Chondrocyte (in vitro differentiated cells): ENCODE results near the gene COX6B1. TPM values are rescaled to one million over a fixed set of nuclear protein-coding genes. Genes with fewer than 3 reads are reported as not detected.
"Not testable (repeated sequence)": the region's sequence is repeated elsewhere in the genome, so short reads cannot be mapped to it uniquely, and the experiment has no call there.

Experiments
- DNase-seq: peaks from one replicate; pipeline ENCODE4 v3.0.0; 2021; ENCODE audit warnings: mixed read lengths, low spot score
- H3K27ac Mint-ChIP-seq: one replicate; pipeline ENCODE4 v1.8.0; 2021; ENCODE audit warnings: mild to moderate bottlenecking, moderate library complexity, mixed read lengths; ENCODE audit not compliant: unreplicated experiment
- H3K27me3 Mint-ChIP-seq: 2 replicates; pipeline ENCODE4 v1.8.0; 2021; ENCODE audit warnings: low read depth, mixed read lengths
- H3K36me3 Mint-ChIP-seq: 2 replicates; pipeline ENCODE4 v1.8.0; 2021; ENCODE audit warnings: low read depth, mixed read lengths
- H3K4me1 Mint-ChIP-seq: 2 replicates; pipeline ENCODE4 v1.8.0; 2021; ENCODE audit warnings: low read depth, mild to moderate bottlenecking, mixed read lengths
- H3K4me3 Mint-ChIP-seq: one replicate; pipeline ENCODE4 v1.8.0; 2021; ENCODE audit warnings: mild to moderate bottlenecking, moderate library complexity, mixed read lengths; ENCODE audit not compliant: unreplicated experiment
- H3K9me3 Mint-ChIP-seq: 2 replicates; pipeline ENCODE4 v1.8.0; 2021; ENCODE audit warnings: low read depth, mixed read lengths
- CTCF ChIP-seq: fragments of 200-600 bp; sonication (generic); IDR thresholded peaks from 2 replicates; pipeline ENCODE4 v1.5.0; 2021; ENCODE audit warnings: antibody characterized with exemption, mild to moderate bottlenecking, moderate library complexity
- total RNA-seq: library from RNA; stranded (reverse); gene quantifications from 3 replicates; pipeline ENCODE4 v1.2.1, GENCODE V29; 2021

The COX6B1 gene
- total RNA-seq, 1 donor from 2014 or later = 266 TPM

GRCh38 chr19:35671818-35672217 lies 23.7 kb downstream of the COX6B1 start:
- Mint-ChIP-seq H3K27ac (no peak overlapping the region), H3K4me1 (peaks cover 8% of the 10 kb centered on the region), H3K27me3 (peaks cover 25% of the 10 kb centered on the region), H3K9me3 (no peaks in the 10 kb centered on the region), H3K36me3 (no peaks in the 10 kb centered on the region), H3K4me3 (no peak overlapping the region)
- TF ChIP-seq CTCF = no peak
- no peak for DNase-seq

- no peaks in the 10 kb centered on the region for H3K9me3 Mint-ChIP-seq
- H3K4me3 Mint-ChIP-seq = peak overlapping the region; percentile 75
- peaks cover 29% of the 10 kb centered on the region for H3K27me3 Mint-ChIP-seq
- peaks cover 8% of the 10 kb centered on the region for H3K4me1 Mint-ChIP-seq
- no peak for TF ChIP-seq CTCF
- peak overlapping the region; percentile 36 for H3K27ac Mint-ChIP-seq
- no peak for DNase-seq
- no peaks in the 10 kb centered on the region for H3K36me3 Mint-ChIP-seq
Observed at GRCh38 chr19:35673121-35673804, 25.1 kb downstream of the COX6B1 start.

- H3K27ac Mint-ChIP-seq = no peak overlapping the region
- TF ChIP-seq CTCF = no peak
- H3K4me1 Mint-ChIP-seq = peaks cover 8% of the 10 kb centered on the region
- H3K36me3 Mint-ChIP-seq = no peaks in the 10 kb centered on the region
- H3K9me3 Mint-ChIP-seq = no peaks in the 10 kb centered on the region
- peaks cover 18% of the 10 kb centered on the region for H3K27me3 Mint-ChIP-seq
- DNase-seq = no peak
- no peak overlapping the region for H3K4me3 Mint-ChIP-seq
Observed at GRCh38 chr19:35675589-35676140, 27.5 kb downstream of the COX6B1 start.

GRCh38 chr19:35689836-35690235 lies 41.7 kb downstream of the COX6B1 start:
- H3K36me3 Mint-ChIP-seq = no peaks in the 10 kb centered on the region
- no peak for DNase-seq
- peak overlapping the region; percentile 77 for H3K27ac Mint-ChIP-seq
- H3K27me3 Mint-ChIP-seq = no peaks in the 10 kb centered on the region
- no peak for TF ChIP-seq CTCF
- no peak overlapping the region for H3K4me3 Mint-ChIP-seq
- peaks cover 6% of the 10 kb centered on the region for H3K4me1 Mint-ChIP-seq
- no peaks in the 10 kb centered on the region for H3K9me3 Mint-ChIP-seq

- not testable (repeated sequence) for H3K9me3 Mint-ChIP-seq, H3K27ac Mint-ChIP-seq, H3K27me3 Mint-ChIP-seq, H3K4me3 Mint-ChIP-seq, H3K4me1 Mint-ChIP-seq, H3K36me3 Mint-ChIP-seq, DNase-seq
Observed at GRCh38 chr19:35691106-35691505, 43.0 kb downstream of the COX6B1 start.

- Mint-ChIP-seq H3K4me3 (no peak overlapping the region), H3K9me3 (no peaks in the 10 kb centered on the region), H3K4me1 (peaks cover 6% of the 10 kb centered on the region), H3K36me3 (no peaks in the 10 kb centered on the region), H3K27ac (no peak overlapping the region), H3K27me3 (no peaks in the 10 kb centered on the region)
- DNase-seq = no peak
- TF ChIP-seq CTCF = no peak
Observed at GRCh38 chr19:35692010-35692409, 43.9 kb downstream of the COX6B1 start.
